ENCODE data around the gene ZNF697.

DNA sequence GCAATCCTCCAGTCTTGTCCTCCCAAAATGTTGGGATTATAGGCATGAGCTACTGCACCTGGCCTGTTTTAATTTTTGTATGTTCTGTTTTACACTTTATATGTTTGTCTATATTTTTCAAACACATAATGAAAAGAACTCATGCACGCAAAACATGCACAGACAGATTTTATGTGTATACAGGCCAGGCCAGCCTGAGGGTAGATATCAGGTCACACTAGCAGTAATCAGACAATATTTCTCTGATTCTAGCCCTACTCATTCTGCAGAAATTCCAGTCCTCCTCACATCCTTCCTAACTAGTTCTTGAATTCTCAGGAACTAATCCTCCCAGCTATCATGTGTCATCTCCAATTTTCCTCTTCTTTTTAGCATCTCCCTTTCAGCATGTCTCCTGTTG is 35.8 kb upstream of the ZNF697 start:
- TF ChIP-seq, protein P1, sequence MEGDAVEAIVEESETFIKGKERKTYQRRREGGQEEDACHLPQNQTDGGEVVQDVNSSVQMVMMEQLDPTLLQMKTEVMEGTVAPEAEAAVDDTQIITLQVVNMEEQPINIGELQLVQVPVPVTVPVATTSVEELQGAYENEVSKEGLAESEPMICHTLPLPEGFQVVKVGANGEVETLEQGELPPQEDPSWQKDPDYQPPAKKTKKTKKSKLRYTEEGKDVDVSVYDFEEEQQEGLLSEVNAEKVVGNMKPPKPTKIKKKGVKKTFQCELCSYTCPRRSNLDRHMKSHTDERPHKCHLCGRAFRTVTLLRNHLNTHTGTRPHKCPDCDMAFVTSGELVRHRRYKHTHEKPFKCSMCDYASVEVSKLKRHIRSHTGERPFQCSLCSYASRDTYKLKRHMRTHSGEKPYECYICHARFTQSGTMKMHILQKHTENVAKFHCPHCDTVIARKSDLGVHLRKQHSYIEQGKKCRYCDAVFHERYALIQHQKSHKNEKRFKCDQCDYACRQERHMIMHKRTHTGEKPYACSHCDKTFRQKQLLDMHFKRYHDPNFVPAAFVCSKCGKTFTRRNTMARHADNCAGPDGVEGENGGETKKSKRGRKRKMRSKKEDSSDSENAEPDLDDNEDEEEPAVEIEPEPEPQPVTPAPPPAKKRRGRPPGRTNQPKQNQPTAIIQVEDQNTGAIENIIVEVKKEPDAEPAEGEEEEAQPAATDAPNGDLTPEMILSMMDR (IDR thresholded peaks at IDR 0.05) = no peak
- TF ChIP-seq POLR2A (IDR thresholded peaks at IDR 0.05) (no peak), POLR2AphosphoS5 (IDR thresholded peaks at IDR 0.05) (no peak), EP300 (IDR thresholded peaks at IDR 0.05) (no peak)
